ENCODE measurements around the gene STOX1.

Gene STOX1

GRCh38 chr10:68902382-68902781 lies 75.1 kb downstream of the STOX1 start:
- no peak for TF ChIP-seq GATA3 (IDR thresholded peaks at IDR 0.05; ENCODE audit: low read depth, low read length)
- TF ChIP-seq GATA2 (IDR thresholded peaks at IDR 0.05; ENCODE audit: low read depth, low read length) = no peak

- TF ChIP-seq GATA3 (IDR thresholded peaks at IDR 0.05; ENCODE audit: low read depth, low read length) = no peak
Observed at GRCh38 chr10:68924593-68924992, 97.3 kb downstream of the STOX1 start.

GRCh38 chr10:68925489-68925888 lies 98.2 kb downstream of the STOX1 start:
- TF ChIP-seq GATA2 (IDR thresholded peaks at IDR 0.05; ENCODE audit: low read depth, low read length) (no peak), GATA3 (IDR thresholded peaks at IDR 0.05; ENCODE audit: low read depth, low read length) (no peak)

- TF ChIP-seq GATA3 (IDR thresholded peaks at IDR 0.05; ENCODE audit: low read depth, low read length) (no peak), GATA2 (IDR thresholded peaks at IDR 0.05; ENCODE audit: low read depth, low read length) (no peak)
Observed at GRCh38 chr10:68934994-68935393, 107.7 kb downstream of the STOX1 start.

- TF ChIP-seq GATA2 (IDR thresholded peaks at IDR 0.05; ENCODE audit: low read depth, low read length) (no peak), GATA3 (IDR thresholded peaks at IDR 0.05; ENCODE audit: low read depth, low read length) (no peak)
Observed at GRCh38 chr10:68938117-68938516, 110.8 kb downstream of the STOX1 start.

GRCh38 chr10:68938884-68939283 lies 111.6 kb downstream of the STOX1 start:
- TF ChIP-seq GATA3 (IDR thresholded peaks at IDR 0.05; ENCODE audit: low read depth, low read length) = no peak
- no peak for TF ChIP-seq GATA2 (IDR thresholded peaks at IDR 0.05; ENCODE audit: low read depth, low read length)

All from SH-SY5Y (cell line).